HG03095 (cell line): Measurements from ENCODE around the gene TMEM191C.
"Not testable (repeated sequence)": the region's sequence is repeated elsewhere in the genome, so short reads cannot be mapped to it uniquely, and the experiment has no call there.

Source experiments
- ATAC-seq: cut with Tn5 transposase; IDR thresholded peaks from one replicate; pipeline ENCODE4 v1.9.1; 2021; ENCODE audit warnings: moderate library complexity; ENCODE audit not compliant: unreplicated experiment

Gene TMEM191C

GRCh38 chr22:21467337-21468193 lies at the start of gene TMEM191C:
TSS of gene TMEM191C (plus strand) at chr22:21467387. CDS start at chr22:21467460, 73 bp downstream.
- ATAC-seq = not testable (repeated sequence)

DNA sequence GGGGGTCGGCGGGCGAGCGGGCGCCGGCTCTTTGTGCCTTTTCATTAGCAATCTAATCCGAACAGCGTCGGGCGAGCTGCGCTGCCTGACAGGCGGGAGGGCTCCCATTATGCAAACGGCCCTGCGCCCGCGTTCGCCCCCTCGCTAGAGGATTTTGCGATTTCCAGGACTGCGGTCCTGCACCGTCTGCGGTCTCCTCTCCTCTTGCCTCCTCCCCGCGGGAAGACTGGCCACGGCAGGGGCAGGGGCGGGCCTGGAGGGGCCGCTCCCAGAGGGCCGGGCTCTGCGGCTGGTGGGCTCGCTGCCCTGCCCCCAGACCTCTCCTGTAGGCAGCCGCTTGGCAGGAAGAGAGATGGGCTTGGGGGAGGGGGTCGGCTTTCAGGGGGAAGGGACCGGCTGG lies 49.3 kb upstream of the TMEM191C start:
- peak; percentile 19 for ATAC-seq

- not testable (repeated sequence) for ATAC-seq
These were observed 48.1 kb upstream of the TMEM191C start for GRCh38 chr22:21418974-21419638.

DNA sequence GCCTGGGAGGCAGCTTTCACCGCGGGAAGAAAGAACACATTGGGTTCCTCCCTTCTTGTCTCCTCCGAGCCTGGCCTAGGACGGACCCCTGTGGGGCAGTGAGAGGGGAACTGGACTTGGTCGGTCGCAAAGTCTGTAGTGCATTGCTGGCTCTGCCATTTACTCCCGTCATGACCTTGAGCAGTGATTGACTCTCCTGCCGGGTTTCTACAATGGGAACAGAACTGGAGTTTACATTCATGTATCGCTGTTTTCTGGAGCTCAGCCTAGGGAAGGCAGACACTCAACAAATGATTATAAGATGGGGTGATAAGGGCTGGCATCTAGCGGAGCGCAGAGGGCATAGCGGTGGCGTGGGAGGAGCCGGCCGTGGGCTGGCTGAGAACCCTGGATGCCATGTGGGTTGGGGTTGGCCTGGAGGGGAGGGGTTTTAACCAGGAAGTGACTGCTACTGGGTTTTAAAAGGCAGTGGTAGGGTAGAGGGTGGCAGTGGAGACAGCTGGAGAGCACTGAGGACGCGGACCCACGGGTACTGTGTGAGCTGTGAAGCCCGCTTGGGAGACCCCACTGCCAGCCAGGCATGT lies 46.9 kb upstream of the TMEM191C start:
- not testable (repeated sequence) for ATAC-seq

- ATAC-seq = not testable (repeated sequence)
These were observed 43.0 kb upstream of the TMEM191C start for GRCh38 chr22:21424084-21424709.

DNA sequence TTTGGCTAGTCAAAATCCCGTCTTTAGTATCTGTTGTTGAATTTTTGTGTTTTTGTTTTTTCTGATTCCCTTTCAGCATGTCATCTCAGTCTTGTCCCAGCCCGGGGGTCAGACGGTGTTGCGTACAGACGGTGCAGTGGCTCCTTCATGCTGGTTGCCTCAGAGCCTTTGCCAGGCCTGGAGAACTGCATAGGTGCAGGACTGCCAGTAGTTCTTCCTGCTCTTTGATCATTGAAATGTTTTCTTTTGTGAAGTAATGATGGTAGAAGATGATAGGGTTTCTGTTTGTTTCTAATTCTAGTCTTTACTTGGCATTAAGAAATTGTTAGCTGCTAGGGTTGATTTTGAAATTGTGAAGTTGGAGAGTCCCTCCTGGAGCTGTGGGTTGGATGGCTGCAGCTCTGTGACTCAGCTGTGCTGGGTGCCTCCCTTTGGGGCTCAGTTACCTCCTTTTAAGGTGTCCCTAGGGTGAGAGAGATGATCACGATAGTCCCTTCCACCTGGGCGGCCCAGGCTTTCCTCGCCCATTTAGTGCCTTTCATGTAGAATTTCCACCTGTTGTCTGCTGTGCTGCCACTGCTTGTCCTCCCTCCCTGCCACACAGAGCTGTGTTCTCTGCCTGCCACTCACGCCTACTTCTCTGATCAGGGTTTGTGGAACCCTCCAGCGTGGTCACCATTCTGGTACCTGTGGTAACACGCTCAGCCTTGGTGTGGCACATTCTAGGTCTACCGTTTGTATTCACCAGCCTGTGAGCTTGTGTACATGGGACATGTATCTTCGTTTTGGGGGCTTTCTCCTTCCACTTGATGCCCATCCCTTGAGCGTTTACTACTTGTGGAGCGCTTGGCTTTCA lies 32.6 kb upstream of the TMEM191C start:
- ATAC-seq = not testable (repeated sequence)

DNA sequence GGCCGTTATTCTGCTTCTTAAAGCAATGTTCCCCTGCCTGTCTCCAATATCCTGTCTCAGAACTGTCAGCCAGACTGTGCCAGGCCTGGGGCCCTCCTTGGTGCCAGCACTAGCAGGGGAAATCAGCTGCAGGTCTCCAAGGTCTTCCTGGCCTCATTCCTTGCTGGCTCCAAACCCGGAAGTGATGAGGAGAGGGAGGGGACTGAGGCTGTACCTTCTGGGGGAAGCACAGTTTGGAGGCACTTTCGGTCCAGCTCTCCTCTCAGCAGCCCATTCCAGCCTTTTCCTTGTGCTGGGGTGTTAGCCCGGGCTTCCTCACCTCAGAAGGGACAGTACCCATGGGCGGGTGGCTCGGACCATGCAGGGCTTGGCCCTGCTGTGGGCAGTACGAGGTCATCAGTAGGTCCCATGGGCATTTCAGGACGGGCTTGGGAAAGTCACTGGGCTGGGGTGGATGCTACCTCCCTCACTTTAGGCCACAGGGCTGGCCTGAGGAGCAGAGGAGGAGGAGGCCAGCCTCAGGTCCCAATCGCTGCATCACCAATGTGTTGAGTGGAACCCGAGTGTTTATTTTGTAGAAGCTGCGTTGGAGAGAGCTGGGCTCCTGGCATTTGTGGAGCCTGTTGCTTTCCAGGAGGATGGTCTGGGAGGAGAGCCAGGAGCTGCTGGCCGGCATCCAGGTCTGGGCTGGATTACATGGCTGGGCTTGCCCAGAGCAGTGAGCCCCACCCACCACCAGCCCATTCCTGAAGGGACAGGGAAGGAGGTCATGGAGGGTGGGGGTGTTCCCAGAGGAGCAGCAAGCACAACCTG lies 31.0 kb upstream of the TMEM191C start:
- not testable (repeated sequence) for ATAC-seq

- ATAC-seq = not testable (repeated sequence)
These were observed 29.2 kb upstream of the TMEM191C start for GRCh38 chr22:21438013-21438412.

DNA sequence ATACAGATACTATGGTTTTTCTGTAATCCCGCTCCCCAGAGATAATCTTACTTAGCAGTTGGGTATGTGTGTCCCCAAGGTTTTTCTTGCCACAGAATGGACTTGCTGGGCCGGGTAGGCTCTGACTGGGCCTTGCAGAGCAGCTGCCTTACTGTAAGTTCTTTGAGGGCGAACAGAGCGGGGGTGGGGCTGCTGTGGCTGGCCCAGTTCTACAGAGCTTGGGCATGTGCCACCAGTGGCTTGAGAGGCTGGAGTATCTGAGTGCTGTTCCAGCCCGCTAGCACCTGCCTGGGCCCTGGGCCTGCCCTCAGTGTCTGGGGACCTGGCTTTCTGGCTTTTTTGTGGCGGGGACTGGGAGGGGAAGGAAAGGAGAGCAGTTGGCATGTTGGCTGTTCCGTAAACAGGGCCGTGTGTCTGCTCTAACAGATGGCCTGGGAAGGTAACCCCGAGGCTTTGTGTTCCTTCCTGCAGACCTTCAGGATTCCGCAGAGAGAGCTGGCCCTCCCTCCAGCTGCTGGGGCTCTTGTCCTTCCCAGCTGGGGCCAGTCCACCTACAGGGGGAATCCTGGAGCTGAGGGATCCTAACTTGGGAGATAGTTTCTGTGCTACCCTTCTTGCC lies 27.1 kb upstream of the TMEM191C start:
- not testable (repeated sequence) for ATAC-seq

DNA sequence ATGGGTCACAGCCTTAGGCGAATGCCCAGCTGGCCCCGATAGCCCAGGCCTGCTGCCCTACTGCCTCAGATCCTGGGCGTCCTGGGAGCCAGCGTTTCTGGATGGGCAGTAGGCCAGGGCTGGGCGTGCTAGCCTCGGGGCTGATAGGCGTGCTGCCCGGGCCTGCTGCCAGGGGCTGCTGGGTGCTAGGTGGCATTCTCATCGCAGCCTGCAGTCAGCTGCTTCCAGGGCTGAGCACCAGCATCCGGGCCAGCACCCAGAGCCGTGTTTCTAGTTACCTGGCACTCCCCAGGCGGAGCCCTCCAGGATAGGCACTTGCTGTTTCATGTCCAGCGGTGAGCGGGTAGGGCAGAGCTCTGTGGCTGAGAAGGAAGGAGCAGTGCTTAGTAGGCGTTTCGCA lies 26.5 kb upstream of the TMEM191C start:
- ATAC-seq = not testable (repeated sequence)

GRCh38 chr22:21441170-21441569 lies 26.0 kb upstream of the TMEM191C start:
- ATAC-seq = not testable (repeated sequence)

GRCh38 chr22:21442123-21442522 lies 25.1 kb upstream of the TMEM191C start:
- ATAC-seq = not testable (repeated sequence)

DNA sequence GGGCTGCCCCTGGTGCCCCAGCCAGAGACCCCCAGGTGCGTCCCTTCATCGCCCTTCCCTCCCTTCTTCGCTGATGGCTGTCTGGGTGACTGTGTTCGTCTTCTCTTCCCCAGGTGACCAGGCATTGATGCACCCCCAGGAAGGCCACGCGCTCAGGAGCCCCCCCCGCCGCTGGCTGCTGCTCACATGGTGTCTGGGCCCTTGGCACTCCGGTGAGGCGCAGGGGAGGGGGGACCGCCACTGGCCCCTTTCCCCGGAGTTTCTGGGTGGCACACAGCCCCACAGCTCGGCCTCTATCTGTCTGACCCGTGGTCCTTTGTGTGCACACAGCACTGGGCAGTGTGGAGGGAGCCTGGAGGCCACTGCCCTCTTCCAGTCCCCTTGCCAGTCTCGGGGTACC lies 24.5 kb upstream of the TMEM191C start:
- ATAC-seq = not testable (repeated sequence)

DNA sequence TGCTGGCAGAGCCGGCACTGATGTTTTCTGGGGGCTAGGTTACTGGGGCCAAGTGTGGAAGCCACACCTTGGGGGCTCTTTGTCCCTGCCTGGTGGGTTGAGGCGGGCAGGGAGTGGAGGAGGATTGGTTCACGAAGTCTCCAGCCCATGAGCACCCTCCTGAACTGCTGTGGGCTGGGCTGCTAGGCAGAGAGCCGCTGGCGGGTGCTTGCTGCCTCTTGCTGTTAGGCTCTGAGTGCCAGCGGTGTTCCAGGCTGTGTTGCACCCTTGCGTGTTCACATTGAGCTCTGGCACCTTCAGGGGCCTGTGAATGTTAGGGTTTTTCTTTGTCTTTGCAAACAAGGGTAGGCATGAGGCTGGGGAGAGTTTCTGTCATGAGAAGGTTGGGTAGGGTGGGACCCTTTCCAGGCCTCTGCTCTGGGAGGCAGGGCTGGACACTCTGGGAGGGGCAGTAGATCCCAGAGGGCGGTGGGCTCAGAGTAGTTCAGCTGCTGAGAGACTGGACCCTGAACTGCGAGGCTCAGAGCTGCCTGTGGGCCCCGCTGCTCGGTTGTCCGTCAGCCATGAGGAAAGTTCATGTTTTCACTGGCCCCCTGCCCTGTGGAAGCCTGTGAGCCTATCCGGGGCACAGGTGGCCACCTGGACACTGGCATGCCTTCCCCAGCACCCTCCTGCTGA lies 24.0 kb upstream of the TMEM191C start:
- ATAC-seq = no peak

DNA sequence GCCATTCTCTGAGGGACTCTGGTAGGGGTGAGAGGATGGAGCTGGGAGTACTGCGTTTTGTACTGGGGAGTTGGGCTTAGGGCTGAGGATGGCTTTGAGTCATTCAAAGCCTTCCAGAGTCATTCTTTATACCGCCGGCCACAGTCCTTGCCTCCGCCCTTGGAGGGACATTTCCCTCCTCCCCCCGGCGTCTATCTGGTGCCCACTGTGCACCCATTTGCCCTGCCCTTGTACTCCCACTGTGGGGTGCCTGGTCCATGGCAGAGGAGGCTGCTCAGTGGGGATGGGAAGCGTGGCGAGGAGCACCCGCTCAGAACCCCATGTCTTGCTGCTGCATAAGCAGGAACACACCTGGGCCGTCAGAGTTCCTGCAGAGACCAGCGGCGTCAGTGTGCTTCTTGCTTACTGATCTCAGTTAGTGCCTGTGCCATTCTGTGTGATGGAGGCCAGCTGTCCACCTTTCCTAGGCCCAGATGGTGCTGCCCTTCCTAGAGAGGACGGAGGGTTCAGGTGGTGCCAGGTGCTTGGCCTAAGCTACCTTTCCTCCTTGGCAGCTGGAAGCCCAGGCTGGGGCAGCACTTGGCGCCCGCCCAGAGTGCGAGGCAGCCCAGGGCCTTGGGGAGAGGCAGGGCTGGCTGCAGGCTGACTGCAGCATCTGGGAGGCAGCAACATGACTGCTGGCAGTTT lies 23.3 kb upstream of the TMEM191C start:
- ATAC-seq = no peak

DNA sequence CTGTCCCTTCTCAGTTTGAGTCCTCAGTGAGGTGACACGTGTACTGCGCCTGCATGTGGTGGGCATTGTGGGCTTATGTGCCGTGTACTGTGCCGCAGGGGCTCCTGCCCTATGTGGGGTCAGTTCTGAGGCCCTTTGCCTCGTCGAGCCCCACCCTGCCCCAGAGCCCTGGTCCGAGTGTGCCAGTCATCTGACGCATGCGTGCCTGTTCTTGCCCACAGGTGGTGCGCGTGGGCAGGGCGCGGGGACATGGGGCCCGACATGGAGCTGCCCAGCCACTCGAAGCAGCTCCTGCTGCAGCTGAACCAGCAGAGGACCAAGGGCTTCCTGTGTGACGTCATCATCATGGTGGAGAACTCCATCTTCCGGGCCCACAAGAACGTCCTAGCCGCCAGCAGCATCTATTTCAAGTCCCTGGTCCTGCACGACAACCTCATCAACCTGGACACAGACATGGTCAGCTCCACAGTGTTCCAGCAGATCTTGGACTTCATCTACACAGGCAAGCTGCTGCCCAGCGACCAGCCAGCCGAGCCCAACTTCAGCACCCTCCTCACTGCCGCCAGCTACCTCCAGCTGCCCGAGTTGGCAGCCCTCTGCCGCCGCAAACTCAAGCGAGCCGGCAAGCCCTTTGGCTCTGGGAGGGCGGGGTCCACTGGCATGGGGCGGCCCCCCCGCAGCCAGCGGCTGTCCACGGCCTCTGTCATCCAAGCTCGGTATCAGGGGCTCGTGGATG lies 22.3 kb upstream of the TMEM191C start:
- no peak for ATAC-seq

DNA sequence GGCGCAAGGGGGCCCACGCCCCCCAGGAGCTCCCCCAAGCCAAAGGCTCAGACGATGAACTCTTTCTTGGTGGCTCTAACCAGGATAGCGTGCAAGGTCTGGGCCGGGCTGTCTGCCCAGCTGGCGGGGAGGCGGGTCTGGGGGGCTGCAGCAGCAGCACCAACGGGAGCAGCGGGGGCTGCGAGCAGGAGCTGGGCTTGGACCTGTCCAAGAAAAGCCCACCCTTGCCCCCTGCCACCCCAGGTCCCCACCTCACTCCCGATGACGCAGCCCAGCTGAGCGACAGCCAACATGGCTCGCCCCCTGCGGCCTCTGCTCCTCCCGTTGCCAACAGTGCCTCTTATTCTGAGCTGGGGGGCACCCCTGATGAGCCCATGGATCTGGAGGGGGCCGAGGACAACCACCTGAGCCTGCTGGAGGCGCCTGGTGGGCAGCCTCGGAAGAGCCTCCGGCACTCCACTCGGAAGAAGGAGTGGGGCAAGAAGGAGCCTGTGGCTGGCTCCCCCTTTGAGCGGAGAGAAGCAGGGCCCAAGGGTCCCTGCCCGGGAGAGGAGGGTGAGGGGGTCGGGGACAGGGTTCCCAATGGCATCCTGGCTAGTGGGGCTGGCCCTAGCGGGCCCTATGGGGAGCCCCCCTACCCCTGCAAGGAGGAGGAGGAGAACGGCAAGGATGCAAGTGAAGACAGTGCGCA lies 21.6 kb upstream of the TMEM191C start:
- ATAC-seq = no peak
